HG03457 (cell line): Measurements from ENCODE around the gene ZNF524.
A peak's percentile ranks its signal among the peaks of the same experiment; 100 is the strongest.
"Not testable (repeated sequence)": the region's sequence is repeated elsewhere in the genome, so short reads cannot be mapped to it uniquely, and the experiment has no call there.

ENCODE experiments used
- ATAC-seq: cut with Tn5 transposase; IDR thresholded peaks from one replicate; pipeline ENCODE4 v1.9.1; 2021; ENCODE audit warnings: moderate number of reproducible peaks; ENCODE audit not compliant: unreplicated experiment

ZNF524 gene

GRCh38 chr19:55599842-55600661, at the start of gene ZNF524:
Gene ZNF524 (plus strand): TSS chr19:55600288. CDS start chr19:55602113, 1,825 bp downstream.
- peak; percentile 31 for ATAC-seq

- ATAC-seq: no peak
Observed at GRCh38 chr19:55550321-55550650, 49.8 kb upstream of the ZNF524 start.

GRCh38 chr19:55552206-55552605, 47.9 kb upstream of the ZNF524 start:
- no peak for ATAC-seq

GRCh38 chr19:55552620-55553019, 47.5 kb upstream of the ZNF524 start:
- no peak for ATAC-seq

- no peak for ATAC-seq
Observed at GRCh38 chr19:55553217-55554182, 46.6 kb upstream of the ZNF524 start.

- ATAC-seq: no peak
Observed at GRCh38 chr19:55554302-55554701, 45.8 kb upstream of the ZNF524 start.

GRCh38 chr19:55554741-55555152, 45.3 kb upstream of the ZNF524 start:
- no peak for ATAC-seq

GRCh38 chr19:55559684-55560083, 40.4 kb upstream of the ZNF524 start:
- no peak for ATAC-seq

- no peak for ATAC-seq
Observed at GRCh38 chr19:55563261-55563690, 36.8 kb upstream of the ZNF524 start.

GRCh38 chr19:55566823-55567222, 33.3 kb upstream of the ZNF524 start:
- ATAC-seq: no peak

- no peak for ATAC-seq
Observed at GRCh38 chr19:55567708-55568328, 32.3 kb upstream of the ZNF524 start.

GRCh38 chr19:55569477-55569876, 30.6 kb upstream of the ZNF524 start:
- not testable (repeated sequence) for ATAC-seq

- ATAC-seq: not testable (repeated sequence)
Observed at GRCh38 chr19:55573929-55574328, 26.2 kb upstream of the ZNF524 start.

- no peak for ATAC-seq
Observed at GRCh38 chr19:55576746-55577145, 23.3 kb upstream of the ZNF524 start.

- ATAC-seq: no peak
Observed at GRCh38 chr19:55578031-55578760, 21.9 kb upstream of the ZNF524 start.

- no peak for ATAC-seq
Observed at GRCh38 chr19:55578761-55579747, 21.0 kb upstream of the ZNF524 start.

- ATAC-seq: no peak
Observed at GRCh38 chr19:55579766-55580621, 20.1 kb upstream of the ZNF524 start.

GRCh38 chr19:55580628-55581144, 19.4 kb upstream of the ZNF524 start, which contains the start of gene ZNF579:
Gene ZNF579 (minus strand): TSS chr19:55580848. CDS start chr19:55579639, 1,209 bp downstream.
- no peak for ATAC-seq
